ENCODE data around the gene SEC23A. TPM values are rescaled to one million over a fixed set of nuclear protein-coding genes. Genes with fewer than 3 reads are reported as not detected.

Gene SEC23A
- total and polyA plus RNA-seq, 11 donors: 14.1 to 116 (median 82.5) TPM

GRCh38 chr14:38992067-38992844, 110.8 kb downstream of the SEC23A start:
- intact Hi-C loops (cut with DNase I): loop anchor here in 2 of 10 donors (5.0 to 10.0 kb wide), 3 partner anchors 110 to 735 kb away; partner anchors contain the start of gene CLEC14A (in 1 of the 2)

DNA sequence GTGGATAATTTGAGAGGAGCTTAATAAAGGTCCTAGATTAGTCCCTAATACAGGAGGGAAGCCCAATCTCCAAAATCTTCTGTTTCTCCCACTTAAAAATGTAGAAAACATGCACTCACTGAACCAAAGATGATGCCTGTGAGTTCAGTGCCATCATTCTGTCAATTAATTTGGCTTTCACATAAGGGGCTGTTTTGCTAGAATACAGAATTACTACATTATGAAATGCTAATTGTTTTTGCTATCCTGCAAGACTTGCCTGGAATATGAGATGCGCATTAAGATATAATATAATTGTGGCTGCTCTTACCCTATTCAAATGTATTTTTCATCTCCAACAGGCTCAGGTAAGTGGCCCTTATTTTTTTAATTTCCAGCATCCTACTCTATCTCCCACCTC, 111.7 kb downstream of the SEC23A start:
- Histone ChIP-seq H3K9me3 (no peaks in the 10 kb centered on the region), H3K36me3 (no peaks in the 10 kb centered on the region), H3K4me3 (no peak overlapping the region), H3K27me3 (no peaks in the 10 kb centered on the region), H3K27ac (peak overlapping the region in 6 of 12 donors; percentile 17 to 66 (median 50)), H3K4me1 (peaks cover 0 to 51% (median 13%) of the 10 kb centered on the region in 12 donors)
- no peak for TF ChIP-seq POLR2A (IDR thresholded peaks at IDR 0.05)
- TF ChIP-seq, protein P1, sequence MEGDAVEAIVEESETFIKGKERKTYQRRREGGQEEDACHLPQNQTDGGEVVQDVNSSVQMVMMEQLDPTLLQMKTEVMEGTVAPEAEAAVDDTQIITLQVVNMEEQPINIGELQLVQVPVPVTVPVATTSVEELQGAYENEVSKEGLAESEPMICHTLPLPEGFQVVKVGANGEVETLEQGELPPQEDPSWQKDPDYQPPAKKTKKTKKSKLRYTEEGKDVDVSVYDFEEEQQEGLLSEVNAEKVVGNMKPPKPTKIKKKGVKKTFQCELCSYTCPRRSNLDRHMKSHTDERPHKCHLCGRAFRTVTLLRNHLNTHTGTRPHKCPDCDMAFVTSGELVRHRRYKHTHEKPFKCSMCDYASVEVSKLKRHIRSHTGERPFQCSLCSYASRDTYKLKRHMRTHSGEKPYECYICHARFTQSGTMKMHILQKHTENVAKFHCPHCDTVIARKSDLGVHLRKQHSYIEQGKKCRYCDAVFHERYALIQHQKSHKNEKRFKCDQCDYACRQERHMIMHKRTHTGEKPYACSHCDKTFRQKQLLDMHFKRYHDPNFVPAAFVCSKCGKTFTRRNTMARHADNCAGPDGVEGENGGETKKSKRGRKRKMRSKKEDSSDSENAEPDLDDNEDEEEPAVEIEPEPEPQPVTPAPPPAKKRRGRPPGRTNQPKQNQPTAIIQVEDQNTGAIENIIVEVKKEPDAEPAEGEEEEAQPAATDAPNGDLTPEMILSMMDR (IDR thresholded peaks at IDR 0.05): no peak
- DNase-seq (no peak), ATAC-seq (no peak)
- intact Hi-C loops (cut with DNase I): loop anchor here in 2 of 10 donors (5.0 to 10.0 kb wide), 3 partner anchors 109 to 734 kb away; partner anchors contain the start of gene CLEC14A (in 1 of the 2)
- WGBS, 4 donors: 97 to 100% (median 98%) methylated on average over 1 of the region's 1 CpG

More at GRCh38 chr14:38992067-38992844, 110.8 kb downstream of the SEC23A start:
- 46 to 54% (median 52%) methylated on average over 4 of the region's 4 CpGs for WGBS, 4 donors
- H3K27ac ChIP-seq: peak overlapping the region in 9 of 12 donors; percentile 25 to 77 (median 58)
- H3K27me3 ChIP-seq: no peaks in the 10 kb centered on the region
- no peak for TF ChIP-seq POLR2A (IDR thresholded peaks at IDR 0.05)
- TF ChIP-seq, protein P1 (IDR thresholded peaks at IDR 0.05): no peak
- no peaks in the 10 kb centered on the region for H3K9me3 ChIP-seq
- peak; percentile 64 to 86 (median 72) for ATAC-seq
- H3K36me3 ChIP-seq: no peaks in the 10 kb centered on the region
- H3K4me3 ChIP-seq: no peak overlapping the region
- DNase-seq: peak in 3 of 5 donors; percentile 43 to 53 (median 51)
- peaks cover 0 to 51% (median 13%) of the 10 kb centered on the region in 12 donors for H3K4me1 ChIP-seq

DNA sequence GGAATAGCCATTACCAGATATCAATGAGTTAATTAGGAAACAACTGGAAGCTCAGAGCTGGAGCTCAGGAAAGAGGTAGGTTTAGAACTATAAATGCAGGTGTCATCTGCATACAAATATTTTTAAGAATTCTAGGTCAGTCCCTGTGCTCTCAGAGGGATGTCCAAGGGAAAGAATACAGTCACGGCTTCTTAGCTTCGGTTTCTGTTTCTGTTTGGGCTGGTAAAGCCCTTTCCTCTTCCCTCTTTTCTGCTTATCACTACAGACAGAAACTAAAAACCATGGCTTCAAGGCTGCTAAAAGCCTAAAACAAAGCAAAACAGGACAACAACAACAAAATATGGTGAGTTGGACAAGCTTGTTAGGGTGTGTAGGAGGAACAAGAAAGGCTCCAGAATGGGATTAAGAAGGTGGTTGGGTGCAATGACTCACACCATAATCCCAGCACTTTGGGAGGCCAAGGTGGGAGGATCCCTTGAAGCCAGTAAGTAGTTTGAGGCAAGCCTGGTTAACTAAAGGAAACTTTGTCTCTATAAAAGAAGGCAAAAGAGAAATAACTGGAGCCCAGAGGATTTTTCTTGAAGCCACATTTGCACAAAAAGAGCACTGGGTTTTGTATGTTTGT, 113.0 kb downstream of the SEC23A start:
- Histone ChIP-seq H3K4me1 (peaks cover 0 to 41% (median 6%) of the 10 kb centered on the region in 12 donors), H3K4me3 (peak overlapping the region in 2 of 12 donors; percentile 6 to 32), H3K36me3 (no peaks in the 10 kb centered on the region), H3K27me3 (no peaks in the 10 kb centered on the region), H3K9me3 (no peaks in the 10 kb centered on the region), H3K27ac (peak overlapping the region in 8 of 12 donors; percentile 35 to 70 (median 60))
- 50 to 60% (median 54%) methylated on average over 2 of the region's 2 CpGs for WGBS, 4 donors
- no peak for TF ChIP-seq POLR2A (IDR thresholded peaks at IDR 0.05)
- TF ChIP-seq, protein P1 (IDR thresholded peaks at IDR 0.05): no peak
- ATAC-seq: peak in 2 of 4 donors; percentile 29 to 56
- DNase-seq: no peak
- intact Hi-C loops (cut with DNase I): loop anchor here in 2 of 10 donors (5.0 to 10.0 kb wide), 3 partner anchors 108 to 733 kb away; partner anchors contain the start of gene CLEC14A (in 1 of the 2)

DNA sequence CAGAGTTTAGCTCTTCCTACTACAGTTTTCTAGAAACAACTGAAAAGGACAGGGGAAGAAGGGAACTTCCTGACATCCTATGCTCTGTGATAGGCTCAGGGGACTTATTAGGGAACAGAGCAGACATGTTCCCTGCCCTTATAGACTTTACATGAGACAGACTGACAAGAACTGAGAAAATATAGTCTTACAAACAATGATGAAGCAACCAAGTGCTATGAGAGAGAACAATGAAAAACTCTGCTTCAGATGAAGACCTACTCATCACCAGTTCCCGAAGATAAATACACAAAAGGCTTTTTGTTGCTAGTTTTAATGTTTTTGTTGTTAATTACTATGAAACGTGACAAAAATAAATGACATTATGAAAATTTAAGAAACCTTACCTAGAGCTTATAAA, 115.3 kb downstream of the SEC23A start:
- peaks cover 0 to 4% (median 0%) of the 10 kb centered on the region in 12 donors for H3K9me3 ChIP-seq
- no peaks in the 10 kb centered on the region for H3K36me3 ChIP-seq
- no peak overlapping the region for H3K27ac ChIP-seq
- intact Hi-C loops (cut with DNase I): no loop called here
- WGBS, 4 donors: 83 to 88% (median 86%) methylated on average over 2 of the region's 2 CpGs
- H3K4me1 ChIP-seq: peaks cover 0 to 22% (median 2%) of the 10 kb centered on the region in 12 donors
- DNase-seq (no peak), ATAC-seq (no peak)
- no peak overlapping the region for H3K4me3 ChIP-seq
- no peak for TF ChIP-seq POLR2A (IDR thresholded peaks at IDR 0.05)
- TF ChIP-seq, protein P1 (IDR thresholded peaks at IDR 0.05): no peak
- no peaks in the 10 kb centered on the region for H3K27me3 ChIP-seq

Measured in heart left ventricle (tissue), 16 donors.